CD8-positive, alpha-beta memory T cell (primary cell): ENCODE measurements around the gene TMEM119. TPM values are rescaled to one million over a fixed set of nuclear protein-coding genes. Genes with fewer than 3 reads are reported as not detected.
"Not testable (repeated sequence)": the region's sequence is repeated elsewhere in the genome, so short reads cannot be mapped to it uniquely, and the experiment has no call there.

ENCODE experiments used
- CTCF ChIA-PET: fragments of 350-600 bp; sonication (Branson Sonifier 250); formaldehyde crosslinking; loops from one replicate; lab custom pipeline; 2021; ENCODE audit warnings: antibody characterized with exemption; lab: Charles Lee
- POLR2A ChIA-PET: fragments of 350-600 bp; sonication (Branson Sonifier 250); formaldehyde crosslinking; loops from one replicate; lab custom pipeline; 2021; ENCODE audit warnings: antibody characterized with exemption; lab: Charles Lee
- DNase-seq, 5 donors: peaks; one replicate each; pipeline versions ENCODE4 v3.0.0 to v3.0.0-alpha.2; 2020 to 2022; ENCODE audit warnings: mixed read lengths in 1 of 5
- H3K27ac ChIP-seq: one replicate; pipeline ENCODE4 v1.7.0; 2013; ENCODE audit warnings: low read depth, mild to moderate bottlenecking, low read length, moderate library complexity
- H3K27me3 ChIP-seq: 2 replicates; pipeline ENCODE4 v1.7.0; 2013; ENCODE audit warnings: low read length, mild to moderate bottlenecking; ENCODE audit not compliant: insufficient read depth, poor library complexity, severe bottlenecking
- H3K36me3 ChIP-seq: 2 replicates; pipeline ENCODE4 v1.7.0; 2013; ENCODE audit warnings: mild to moderate bottlenecking, low read length, moderate library complexity; ENCODE audit not compliant: insufficient read depth
- H3K4me1 ChIP-seq: 2 replicates; pipeline ENCODE4 v1.7.0; 2013; ENCODE audit warnings: mild to moderate bottlenecking, low read length, moderate library complexity; ENCODE audit not compliant: insufficient read depth
- H3K4me3 ChIP-seq: 2 replicates; pipeline ENCODE4 v1.7.0; 2013; ENCODE audit warnings: mild to moderate bottlenecking, low read length
- H3K9me3 ChIP-seq: 2 replicates; pipeline ENCODE4 v1.7.0; 2013; ENCODE audit warnings: mild to moderate bottlenecking, low read length
- H3K27ac Mint-ChIP-seq, 8 donors: one replicate each; pipeline ENCODE4 v1.8.0; 2020 to 2021; ENCODE audit warnings: mixed read lengths in 8 of 8, mild to moderate bottlenecking in 6 of 8, inconsistent platforms in 3 of 8, moderate library complexity in 3 of 8
- H3K27me3 Mint-ChIP-seq, 2 donors: one replicate each; pipeline ENCODE4 v1.8.0; 2020 to 2021; ENCODE audit warnings: mixed read lengths in 2 of 2, mild to moderate bottlenecking in 1 of 2, moderate library complexity in 1 of 2
- H3K36me3 Mint-ChIP-seq, 3 donors: one replicate each; pipeline ENCODE4 v1.8.0; 2020 to 2021; ENCODE audit warnings: mixed read lengths in 3 of 3, inconsistent platforms in 1 of 3, mild to moderate bottlenecking in 1 of 3
- H3K4me1 Mint-ChIP-seq, 3 donors: one replicate each; pipeline ENCODE4 v1.8.0; 2020 to 2021; ENCODE audit warnings: mixed read lengths in 3 of 3, inconsistent platforms in 1 of 3, mild to moderate bottlenecking in 1 of 3
- H3K4me3 Mint-ChIP-seq, 7 donors: one replicate each; pipeline ENCODE4 v1.8.0; 2020 to 2021; ENCODE audit warnings: mixed read lengths in 7 of 7, mild to moderate bottlenecking in 6 of 7, moderate library complexity in 4 of 7, inconsistent platforms in 2 of 7
- H3K9me3 Mint-ChIP-seq, 5 donors: one replicate each; pipeline ENCODE4 v1.8.0; 2020 to 2022; ENCODE audit warnings: mixed read lengths in 5 of 5, mild to moderate bottlenecking in 3 of 5, moderate library complexity in 2 of 5, inconsistent platforms in 1 of 5
- polyA plus RNA-seq: library from polyadenylated mRNA; unstranded; fragments of 300-500 nt; fragmentation: Illumina TruSeq; gene quantifications from one replicate; pipeline ENCODE4 v1.2.3, GENCODE V29; 2021
- total RNA-seq, 2 experiments: library from RNA; stranded (reverse); gene quantifications; one replicate each; pipeline ENCODE4 v1.2.3, GENCODE V29; 2021

The TMEM119 gene
- total and polyA plus RNA-seq, 3 experiments from 2014 or later = 0.66 TPM; not detected in 2

GRCh38 chr12:108594960-108595710, 2.7 kb downstream of the TMEM119 start:
- H3K27me3 Mint-ChIP-seq = no peaks in the 10 kb centered on the region
- Histone ChIP-seq H3K27me3 (no peaks in the 10 kb centered on the region), H3K27ac (no peak overlapping the region), H3K4me1 (no peaks in the 10 kb centered on the region), H3K4me3 (no peak overlapping the region), H3K9me3 (no peaks in the 10 kb centered on the region), H3K36me3 (no peaks in the 10 kb centered on the region)
- H3K27ac Mint-ChIP-seq = no peak overlapping the region
- no peak overlapping the region for H3K4me3 Mint-ChIP-seq
- ChIA-PET POLR2A (interaction anchor here (0.8 kb wide), 1 partner anchor 549 kb away, joined by 9 read pairs; no protein-coding TSS in a partner anchor), CTCF (interaction anchor here (1.2 to 1.6 kb wide), 2 partner anchors 8 to 23 kb away, joined by 3 to 4 read pairs; no protein-coding TSS in a partner anchor)
- DNase-seq = peak in 1 of 5 donors; percentile 8
- no peaks in the 10 kb centered on the region for H3K9me3 Mint-ChIP-seq
- no peaks in the 10 kb centered on the region for H3K36me3 Mint-ChIP-seq
- H3K4me1 Mint-ChIP-seq = no peaks in the 10 kb centered on the region

- Mint-ChIP-seq H3K36me3 (no peaks in the 10 kb centered on the region), H3K27ac (no peak overlapping the region), H3K9me3 (no peaks in the 10 kb centered on the region), H3K4me3 (no peak overlapping the region), H3K4me1 (no peaks in the 10 kb centered on the region), H3K27me3 (no peaks in the 10 kb centered on the region)
- H3K9me3 ChIP-seq = no peaks in the 10 kb centered on the region
- no peak overlapping the region for H3K27ac ChIP-seq
- POLR2A ChIA-PET = interaction anchor here (0.8 kb wide), 1 partner anchor 549 kb away, joined by 9 read pairs; no protein-coding TSS in a partner anchor
- DNase-seq = peak in 1 of 5 donors; percentile 26
- CTCF ChIA-PET = no interaction called here
- no peaks in the 10 kb centered on the region for H3K4me1 ChIP-seq
- H3K27me3 ChIP-seq = no peaks in the 10 kb centered on the region
- H3K4me3 ChIP-seq = no peak overlapping the region
- no peaks in the 10 kb centered on the region for H3K36me3 ChIP-seq
Measured at GRCh38 chr12:108594323-108594903, 3.5 kb downstream of the TMEM119 start.

- Histone ChIP-seq H3K4me3 (no peak overlapping the region), H3K36me3 (no peaks in the 10 kb centered on the region), H3K27ac (no peak overlapping the region), H3K4me1 (no peaks in the 10 kb centered on the region), H3K27me3 (no peaks in the 10 kb centered on the region), H3K9me3 (no peaks in the 10 kb centered on the region)
- no peaks in the 10 kb centered on the region for H3K36me3 Mint-ChIP-seq
- ChIA-PET POLR2A (no interaction called here), CTCF (no interaction called here)
- H3K27me3 Mint-ChIP-seq = peaks cover 0 to 2% of the 10 kb centered on the region in 2 donors
- no peaks in the 10 kb centered on the region for H3K9me3 Mint-ChIP-seq
- peak overlapping the region in 1 of 8 donors; percentile 50 for H3K27ac Mint-ChIP-seq
- H3K4me3 Mint-ChIP-seq = no peak overlapping the region
- DNase-seq = peak in 1 of 5 donors; percentile 20
- no peaks in the 10 kb centered on the region for H3K4me1 Mint-ChIP-seq
Measured at GRCh38 chr12:108592033-108592909, 5.6 kb downstream of the TMEM119 start.

- no peaks in the 10 kb centered on the region for H3K4me1 ChIP-seq
- no peaks in the 10 kb centered on the region for H3K36me3 ChIP-seq
- peak in 1 of 5 donors; percentile 33 for DNase-seq
- peaks cover 0 to 2% of the 10 kb centered on the region in 2 donors for H3K27me3 Mint-ChIP-seq
- H3K9me3 ChIP-seq = no peaks in the 10 kb centered on the region
- H3K4me3 ChIP-seq = no peak overlapping the region
- peak overlapping the region in 1 of 8 donors; percentile 54 for H3K27ac Mint-ChIP-seq
- H3K4me3 Mint-ChIP-seq = no peak overlapping the region
- H3K27me3 ChIP-seq = no peaks in the 10 kb centered on the region
- no peaks in the 10 kb centered on the region for H3K36me3 Mint-ChIP-seq
- no peaks in the 10 kb centered on the region for H3K4me1 Mint-ChIP-seq
- H3K9me3 Mint-ChIP-seq = no peaks in the 10 kb centered on the region
- ChIA-PET CTCF (no interaction called here), POLR2A (no interaction called here)
- H3K27ac ChIP-seq = no peak overlapping the region
Measured at GRCh38 chr12:108591267-108591980, 6.5 kb downstream of the TMEM119 start.

GRCh38 chr12:108590463-108590862, 7.4 kb downstream of the TMEM119 start:
- H3K4me1 Mint-ChIP-seq, H3K9me3 Mint-ChIP-seq, H3K4me3 ChIP-seq, H3K4me3 Mint-ChIP-seq, DNase-seq, H3K27me3 Mint-ChIP-seq, H3K27ac ChIP-seq, H3K36me3 Mint-ChIP-seq, H3K36me3 ChIP-seq, H3K27me3 ChIP-seq, CTCF ChIA-PET, H3K4me1 ChIP-seq, H3K9me3 ChIP-seq, POLR2A ChIA-PET: not testable (repeated sequence)
- peak overlapping the region in 1 of 8 donors; percentile 38 for H3K27ac Mint-ChIP-seq

- Histone ChIP-seq H3K27me3 (no peaks in the 10 kb centered on the region), H3K27ac (no peak overlapping the region), H3K4me3 (no peak overlapping the region), H3K36me3 (no peaks in the 10 kb centered on the region), H3K4me1 (no peaks in the 10 kb centered on the region), H3K9me3 (no peaks in the 10 kb centered on the region)
- no peak for DNase-seq
- Mint-ChIP-seq H3K36me3 (no peaks in the 10 kb centered on the region), H3K4me1 (no peaks in the 10 kb centered on the region), H3K27me3 (peaks cover 0 to 2% of the 10 kb centered on the region in 2 donors), H3K9me3 (no peaks in the 10 kb centered on the region), H3K27ac (no peak overlapping the region), H3K4me3 (no peak overlapping the region)
- CTCF ChIA-PET = interaction anchor here (1.1 kb wide), 1 partner anchor 28 kb away, joined by 4 read pairs; no protein-coding TSS in a partner anchor
- POLR2A ChIA-PET = no interaction called here
Measured at GRCh38 chr12:108589840-108590229, 8.0 kb downstream of the TMEM119 start.

- H3K9me3 ChIP-seq = no peaks in the 10 kb centered on the region
- H3K4me1 ChIP-seq = no peaks in the 10 kb centered on the region
- no peak overlapping the region for H3K27ac Mint-ChIP-seq
- no peaks in the 10 kb centered on the region for H3K36me3 ChIP-seq
- H3K4me1 Mint-ChIP-seq = no peaks in the 10 kb centered on the region
- H3K9me3 Mint-ChIP-seq = no peaks in the 10 kb centered on the region
- no peaks in the 10 kb centered on the region for H3K27me3 ChIP-seq
- CTCF ChIA-PET = interaction anchor here (1.1 kb wide), 1 partner anchor 28 kb away, joined by 4 read pairs; no protein-coding TSS in a partner anchor
- peaks cover 0 to 2% of the 10 kb centered on the region in 2 donors for H3K27me3 Mint-ChIP-seq
- no peak overlapping the region for H3K4me3 ChIP-seq
- no peak overlapping the region for H3K4me3 Mint-ChIP-seq
- POLR2A ChIA-PET = no interaction called here
- no peak overlapping the region for H3K27ac ChIP-seq
- H3K36me3 Mint-ChIP-seq = no peaks in the 10 kb centered on the region
- peak in 1 of 5 donors; percentile 30 for DNase-seq
Measured at GRCh38 chr12:108589028-108589839, 8.7 kb downstream of the TMEM119 start.
